GM04504 (cell line): ENCODE data around the gene ZNF225.
"Not testable (repeated sequence)": the region's sequence is repeated elsewhere in the genome, so short reads cannot be mapped to it uniquely, and the experiment has no call there.

Source experiments
- DNase-seq: peaks from one replicate; pipeline ENCODE4 v3.0.0-alpha.2; 2012; ENCODE audit warnings: low read depth

The ZNF225 gene

DNA sequence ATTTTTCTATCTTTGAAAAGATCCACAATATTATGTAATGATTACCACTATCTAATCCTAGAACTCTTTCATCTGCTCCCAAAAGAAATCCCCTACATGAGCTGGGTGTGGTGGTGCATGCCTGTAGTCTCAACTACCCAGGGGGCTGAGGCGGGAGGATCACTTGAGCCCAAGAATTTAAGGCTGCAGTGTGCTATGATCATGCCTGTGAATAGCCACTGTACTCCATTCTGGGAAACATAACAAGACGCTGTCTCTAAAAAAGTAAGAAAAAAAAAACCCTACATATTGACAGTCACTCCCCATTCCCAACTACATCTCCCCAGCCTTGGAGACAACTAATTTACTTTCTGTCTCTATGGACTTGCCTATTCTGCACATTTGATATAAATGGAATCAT is 50.6 kb downstream of the ZNF225 start:
- no peak for DNase-seq

DNA sequence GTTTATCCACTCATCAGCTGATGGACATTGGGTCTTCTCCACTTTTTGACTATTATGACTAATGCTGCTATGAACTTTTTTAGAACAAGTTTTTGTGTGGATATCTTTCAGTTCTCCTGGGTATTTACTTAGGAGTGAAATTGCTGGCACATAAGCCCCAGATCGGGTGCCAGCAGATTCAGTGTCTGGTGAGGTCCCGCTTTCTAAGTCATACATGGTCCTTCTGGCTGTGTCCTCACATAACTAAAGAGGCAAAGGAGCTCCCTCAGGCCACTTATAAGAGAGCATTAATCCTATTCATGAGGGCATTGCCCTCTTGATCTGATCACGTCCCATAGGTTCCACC is 51.1 kb downstream of the ZNF225 start:
- no peak for DNase-seq

GRCh38 chr19:44164673-44165512 is 51.7 kb downstream of the ZNF225 start, which contains the start of gene ZNF226:
TSS of gene ZNF226 (plus strand) at chr19:44165100. CDS start at chr19:44170081, 4,981 bp downstream.
- peak; percentile 97 for DNase-seq

- not testable (repeated sequence) for DNase-seq
Observed at GRCh38 chr19:44170660-44171059, 57.5 kb downstream of the ZNF225 start.

GRCh38 chr19:44176590-44176989 is 63.4 kb downstream of the ZNF225 start:
- DNase-seq = no peak

GRCh38 chr19:44180968-44181367 is 67.8 kb downstream of the ZNF225 start:
- DNase-seq = no peak

DNA sequence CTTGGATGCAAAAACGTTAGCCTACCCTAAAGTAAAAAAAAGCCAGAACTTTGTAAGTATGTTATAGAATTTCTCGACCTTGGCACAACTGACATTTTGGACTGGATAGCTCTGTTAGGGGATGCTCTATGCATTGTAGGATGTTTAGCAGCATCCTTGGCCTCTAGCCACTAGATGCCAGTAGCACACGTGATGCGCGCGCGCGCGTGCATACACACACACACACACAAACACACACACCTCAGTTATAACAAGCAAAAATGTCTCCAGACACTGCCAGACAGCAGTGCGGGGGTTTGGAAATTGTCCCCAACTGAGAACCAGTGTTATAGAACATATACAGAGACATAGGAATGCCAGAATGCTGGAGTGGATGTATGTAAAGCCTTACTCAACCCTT is 68.9 kb downstream of the ZNF225 start:
- no peak for DNase-seq
